Measurements from ENCODE around the gene SH3YL1.

Gene SH3YL1

GRCh38 chr2:211486-212184 lies 52.2 kb downstream of the SH3YL1 start:
- no peak for DNase-seq

DNA sequence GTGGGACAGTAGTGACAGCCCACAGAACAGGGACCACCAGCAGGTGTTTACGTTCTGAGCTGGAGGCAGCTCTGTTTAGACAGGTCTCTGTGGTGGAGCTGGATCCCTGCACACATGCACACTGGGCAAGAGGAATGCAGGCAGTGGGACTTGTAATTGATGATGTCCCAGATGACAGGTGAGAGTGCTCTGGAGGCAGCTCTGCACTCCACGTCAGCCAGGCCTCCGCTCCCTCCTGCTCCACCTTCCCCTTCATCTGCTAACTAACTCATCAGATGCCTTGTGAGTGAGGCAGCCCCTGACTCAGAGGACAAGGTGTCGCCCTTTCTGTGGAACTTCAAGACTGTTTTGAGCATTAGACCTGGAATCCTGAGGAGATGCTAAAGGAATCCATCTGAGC lies 53.2 kb downstream of the SH3YL1 start:
- no peak for DNase-seq

- no peak for DNase-seq
These were observed 54.4 kb downstream of the SH3YL1 start for GRCh38 chr2:209470-209869.

- no peak for DNase-seq
These were observed 55.5 kb downstream of the SH3YL1 start for GRCh38 chr2:208335-208734.

GRCh38 chr2:203984-204383 lies 59.8 kb downstream of the SH3YL1 start:
- DNase-seq: no peak

- no peak for DNase-seq
These were observed 60.4 kb downstream of the SH3YL1 start for GRCh38 chr2:203401-203800.

DNA sequence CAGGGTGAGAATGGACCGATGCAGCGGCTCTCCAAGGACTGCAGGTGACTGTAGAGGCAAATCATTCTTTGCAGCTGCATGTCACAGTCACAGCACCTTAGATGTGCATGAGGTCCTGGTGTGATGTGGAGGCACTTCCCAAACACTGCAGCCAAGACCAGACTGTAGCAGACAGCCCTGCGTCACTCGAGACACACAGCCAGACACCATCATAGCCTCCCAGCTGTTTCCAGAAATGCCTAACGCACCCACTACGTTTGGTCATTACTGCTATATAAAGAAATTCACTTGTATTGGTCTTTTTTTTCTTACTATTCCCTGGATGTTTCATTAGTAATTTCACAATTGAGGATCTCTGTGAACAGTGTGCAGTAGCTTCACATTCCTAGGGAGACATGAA lies 60.9 kb downstream of the SH3YL1 start:
- DNase-seq: no peak

DNA sequence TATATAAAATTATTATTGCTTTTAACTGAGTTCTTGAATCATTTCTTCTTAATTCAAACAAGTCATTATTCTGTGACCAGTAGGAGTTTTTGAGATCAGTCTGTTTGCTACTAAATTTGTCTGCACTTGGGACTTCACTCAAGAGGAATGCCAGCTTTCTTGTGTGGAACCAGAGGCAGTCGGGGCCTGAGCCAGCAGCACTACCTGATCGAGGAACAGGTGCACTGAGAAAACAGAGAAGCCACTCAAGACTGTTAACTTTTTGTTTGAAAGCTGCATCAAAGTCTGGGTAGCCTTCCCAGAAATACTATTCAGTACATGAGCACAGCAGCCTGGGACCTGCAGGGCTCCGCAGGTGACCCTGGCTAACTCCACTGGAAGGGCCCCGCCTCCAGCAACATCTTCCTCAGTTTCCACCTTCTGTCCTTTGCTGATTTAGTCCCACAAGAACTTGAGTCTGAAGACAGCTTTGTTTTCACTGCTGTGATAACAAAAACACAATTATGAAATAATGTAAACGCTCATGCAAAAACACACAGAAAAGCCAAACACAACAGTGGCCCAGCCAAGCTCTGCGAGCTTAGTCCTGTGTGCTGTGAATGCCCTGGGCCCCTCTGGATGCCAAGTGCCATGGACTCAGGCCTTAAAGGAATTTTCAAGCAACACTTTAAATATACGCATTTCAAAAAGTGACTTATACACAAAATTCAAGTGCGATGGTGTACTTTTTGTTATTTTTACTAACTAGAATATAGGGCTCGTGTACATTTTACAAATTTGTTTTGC lies 62.0 kb downstream of the SH3YL1 start:
- DNase-seq: no peak

DNA sequence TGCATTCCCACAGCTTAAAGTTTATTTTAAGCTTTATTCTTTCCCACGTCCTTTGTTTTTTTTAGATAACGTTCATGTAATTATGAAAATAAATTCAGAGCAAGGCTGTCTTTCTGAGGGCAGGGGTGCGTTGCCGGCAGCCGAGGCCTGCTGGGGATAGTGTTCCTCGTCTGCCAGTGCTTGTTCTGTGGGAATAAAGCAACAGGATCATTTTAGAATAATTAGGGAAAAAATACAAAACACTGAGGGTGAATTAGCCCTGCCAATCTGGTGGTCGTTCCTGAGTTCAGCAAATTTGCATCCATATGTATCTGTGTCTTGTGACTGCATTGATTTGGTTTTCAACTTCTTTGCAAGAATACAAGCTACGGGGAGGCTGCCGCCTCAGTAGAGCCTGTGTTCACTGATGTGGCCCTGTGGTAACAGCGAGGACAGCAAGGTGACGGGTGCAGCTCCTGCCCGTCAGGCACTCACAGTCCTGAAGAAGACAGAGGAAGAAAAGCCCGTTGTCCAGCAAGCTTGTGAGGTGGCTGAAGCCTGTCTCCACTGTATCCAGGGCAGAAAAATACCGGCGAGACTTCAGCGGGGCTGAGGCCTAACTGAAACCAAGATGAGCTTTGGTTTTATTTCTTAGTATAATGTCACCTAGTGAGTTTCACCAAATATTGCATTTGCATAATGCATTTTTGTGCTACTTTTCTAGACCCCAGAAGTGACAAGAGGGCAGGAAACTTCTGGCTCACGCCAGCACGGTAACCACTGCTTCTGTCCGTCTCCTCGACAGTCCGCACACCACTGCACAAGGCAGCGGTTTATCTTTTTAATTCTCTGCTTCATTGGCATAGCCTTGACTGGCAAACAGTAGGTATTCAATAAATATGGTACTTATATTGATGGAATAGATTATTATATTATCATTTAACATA lies 64.5 kb downstream of the SH3YL1 start:
- DNase-seq: no peak

DNA sequence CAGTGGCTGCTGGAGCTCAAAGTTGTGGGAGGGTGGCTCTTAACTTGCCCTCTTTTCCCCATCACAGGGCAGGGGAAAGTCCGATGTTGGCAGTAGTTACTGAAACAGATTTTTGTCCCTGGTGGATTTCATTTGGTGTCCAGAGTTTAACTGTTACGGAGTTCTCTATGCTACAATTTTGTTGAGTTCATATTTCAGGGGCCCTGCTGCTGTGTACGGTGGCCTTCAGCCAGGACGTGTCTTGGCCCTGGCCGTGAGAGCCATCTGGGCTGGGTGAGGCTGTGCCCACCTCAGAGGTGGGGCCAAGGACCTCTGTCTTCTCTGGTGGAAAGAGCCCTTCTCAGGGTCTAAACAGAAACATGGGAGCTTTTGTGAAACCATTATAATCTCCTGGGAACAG lies 67.4 kb downstream of the SH3YL1 start:
- DNase-seq: no peak

- DNase-seq: no peak
These were observed 67.9 kb downstream of the SH3YL1 start for GRCh38 chr2:195932-196331.

DNA sequence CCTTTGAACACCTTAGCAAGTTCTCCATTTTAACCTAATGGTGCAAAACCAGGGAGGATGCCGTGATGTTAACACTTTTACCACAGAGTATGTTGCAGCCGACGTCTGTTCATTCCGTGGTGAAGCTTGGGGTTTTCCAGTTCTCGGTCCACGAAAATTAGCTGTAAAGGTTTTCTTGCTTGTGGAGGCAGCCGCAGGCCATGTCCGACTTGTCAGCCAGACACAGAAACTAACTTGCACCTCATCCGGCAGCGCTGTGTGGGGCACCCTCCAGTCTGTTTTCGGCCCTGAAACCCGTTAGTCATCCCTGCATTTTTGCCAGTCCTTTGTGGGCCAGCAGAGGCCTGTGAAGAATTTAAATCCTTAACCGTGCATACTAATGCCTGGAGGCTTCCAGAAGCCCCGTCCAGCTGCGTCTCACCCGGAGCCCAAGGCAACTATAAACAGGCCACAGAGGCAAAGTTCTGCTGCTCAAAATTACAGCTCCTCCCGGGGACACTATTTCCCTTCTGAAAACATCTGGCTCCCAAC lies 70.6 kb downstream of the SH3YL1 start:
- DNase-seq: no peak

GRCh38 chr2:191311-192190 lies 72.3 kb downstream of the SH3YL1 start:
- no peak for DNase-seq

GRCh38 chr2:187825-188224 lies 76.0 kb downstream of the SH3YL1 start:
- DNase-seq: no peak

DNA sequence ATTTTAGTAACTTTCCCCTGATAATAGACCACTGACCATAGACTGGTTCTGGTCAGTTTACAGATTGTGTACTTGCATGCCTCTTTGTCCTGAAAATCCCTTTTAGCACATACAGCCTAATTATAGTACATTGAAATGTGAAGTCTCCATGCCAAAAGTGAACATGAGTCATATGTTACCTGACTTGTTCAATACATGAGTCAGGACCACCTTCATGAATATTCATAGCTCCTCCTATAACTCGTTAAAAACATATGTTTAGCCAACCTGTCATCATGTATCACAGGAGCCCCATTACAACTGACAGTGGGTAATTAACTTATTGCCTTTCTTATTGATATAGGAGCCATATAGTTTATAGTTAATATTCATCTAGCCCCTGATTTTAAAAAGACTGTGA lies 78.6 kb downstream of the SH3YL1 start:
- no peak for DNase-seq

DNA sequence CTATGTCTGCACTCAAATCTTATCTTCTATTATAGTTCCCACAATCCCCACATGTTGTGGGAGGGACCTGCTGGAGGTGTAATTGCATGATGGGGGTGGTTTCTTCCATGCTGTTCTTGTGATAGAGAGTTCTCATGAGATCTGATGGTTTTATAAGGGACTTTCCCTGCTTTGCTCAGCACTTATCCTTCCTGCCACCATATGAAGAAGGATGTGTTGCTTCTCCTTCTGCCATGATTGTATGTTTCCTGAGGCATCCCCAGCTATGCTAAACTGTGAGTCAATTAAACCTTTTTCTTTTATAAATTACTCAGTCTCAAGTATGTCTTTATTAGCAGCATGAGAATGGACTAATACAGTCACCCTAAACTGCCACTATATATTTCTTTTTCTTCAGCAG lies 79.1 kb downstream of the SH3YL1 start:
- no peak for DNase-seq

DNA sequence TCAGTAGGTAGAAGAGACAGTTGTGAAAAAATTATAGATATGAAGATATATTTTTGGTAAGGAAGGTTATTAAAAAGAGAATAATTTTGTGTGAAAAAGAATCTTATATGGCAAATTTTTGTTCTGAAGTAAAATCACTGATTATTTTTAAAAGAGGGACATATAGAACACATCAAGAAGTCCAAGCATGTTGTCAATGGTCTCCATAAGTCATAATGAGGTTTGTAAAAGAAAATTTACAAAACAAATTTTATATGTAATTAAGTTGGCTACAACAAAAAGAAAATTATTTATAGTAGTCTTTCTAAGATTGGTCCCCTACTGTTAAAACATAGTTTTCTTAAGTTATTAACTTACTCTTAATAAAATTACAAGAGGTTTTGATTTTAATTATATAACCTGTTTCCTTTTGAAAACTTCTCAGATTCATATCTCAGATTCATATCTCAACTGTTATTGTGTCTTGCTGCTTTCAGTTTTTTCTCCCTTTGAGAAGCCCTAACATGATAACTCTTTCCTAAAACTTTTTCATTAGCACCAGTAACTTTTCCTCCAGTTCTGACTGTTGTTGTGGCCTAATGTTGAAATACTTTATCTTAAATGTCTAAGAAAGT lies 81.2 kb downstream of the SH3YL1 start:
- no peak for DNase-seq

- DNase-seq: no peak
These were observed 83.5 kb downstream of the SH3YL1 start for GRCh38 chr2:180311-180710.

GRCh38 chr2:179886-180285 lies 83.9 kb downstream of the SH3YL1 start:
- no peak for DNase-seq

DNA sequence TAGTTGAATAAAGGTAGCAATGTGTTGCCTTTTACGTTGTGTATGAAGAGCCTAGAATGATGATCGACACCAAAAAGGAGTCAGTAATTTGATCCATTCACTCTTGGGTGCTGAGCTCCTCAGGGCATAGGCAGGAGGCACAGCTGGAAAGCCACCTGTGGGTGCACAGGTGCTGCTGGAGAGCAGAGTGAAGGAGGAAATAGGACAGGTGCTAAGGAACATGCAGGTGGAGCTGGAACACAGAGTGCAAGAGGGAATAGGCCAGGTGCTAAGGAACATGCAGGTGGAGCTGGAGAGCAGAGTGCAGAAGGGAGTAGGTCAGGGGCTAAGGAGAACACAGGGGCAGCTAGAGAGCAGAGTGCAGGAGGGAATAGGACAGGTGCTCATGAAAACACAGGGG lies 86.1 kb downstream of the SH3YL1 start:
- no peak for DNase-seq

DNA sequence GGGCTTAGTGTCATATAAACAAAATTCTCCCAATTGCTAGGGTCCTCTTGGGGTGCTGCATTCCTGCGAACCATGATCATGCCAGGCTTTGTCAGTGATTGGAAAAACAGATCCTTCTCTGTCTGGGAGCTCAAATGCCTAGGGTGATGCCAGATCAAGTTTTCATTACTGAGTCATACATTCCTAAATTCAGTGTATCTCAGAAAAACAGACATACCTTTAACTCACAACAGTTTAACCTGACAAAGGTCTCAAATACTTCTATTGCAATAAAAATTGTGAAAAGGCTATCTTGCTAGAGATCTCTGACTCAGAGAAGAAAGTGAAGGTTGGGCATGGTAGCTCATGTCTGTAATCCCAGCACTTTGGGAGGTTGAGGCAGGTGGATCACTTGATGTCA lies 86.9 kb downstream of the SH3YL1 start:
- no peak for DNase-seq

Measured in SHP77 treated with DMSO at 0.1 percent for 48 hours (cell line).